Ishikawa (cell line): ENCODE data around the gene HAVCR1.

Experiments
- CEBPB ChIP-seq: IDR thresholded peaks from 2 replicates; pipeline ENCODE4 v1.6.1; 2012
- CREB1 ChIP-seq: IDR thresholded peaks from 2 replicates; pipeline ENCODE4 v1.6.1; 2012; ENCODE audit warnings: low read depth
- EGR1 ChIP-seq: IDR thresholded peaks from 2 replicates; pipeline ENCODE4 v1.6.1; 2012
- EP300 ChIP-seq: IDR thresholded peaks from 2 replicates; pipeline ENCODE4 v1.6.1; 2012; ENCODE audit warnings: borderline replicate concordance
- FOXM1 ChIP-seq: IDR thresholded peaks from 2 replicates; pipeline ENCODE4 v1.6.1; 2012; ENCODE audit warnings: low read depth, borderline replicate concordance
- MAX ChIP-seq: IDR thresholded peaks from 2 replicates; pipeline ENCODE4 v1.6.1; 2012
- NFIC ChIP-seq: IDR thresholded peaks from 2 replicates; pipeline ENCODE4 v1.6.1; 2012
- RAD21 ChIP-seq: IDR thresholded peaks from 2 replicates; pipeline ENCODE4 v1.6.1; 2012; ENCODE audit warnings: low read depth
- REST ChIP-seq: IDR thresholded peaks from 2 replicates; pipeline ENCODE4 v1.6.1; 2012; ENCODE audit warnings: low read depth, mild to moderate bottlenecking
- TAF1 ChIP-seq: IDR thresholded peaks from 2 replicates; pipeline ENCODE4 v1.6.1; 2012; ENCODE audit warnings: low read depth, mild to moderate bottlenecking
- TCF12 ChIP-seq: IDR thresholded peaks from 2 replicates; pipeline ENCODE4 v1.6.1; 2012; ENCODE audit warnings: low read depth
- TEAD4 ChIP-seq: IDR thresholded peaks from 2 replicates; pipeline ENCODE4 v1.6.1; 2012
- USF1 ChIP-seq: IDR thresholded peaks from 2 replicates; pipeline ENCODE4 v1.6.1; 2012
- YY1 ChIP-seq: IDR thresholded peaks from 2 replicates; pipeline ENCODE4 v1.6.1; 2012; ENCODE audit warnings: low read depth
- ZBTB7A ChIP-seq: IDR thresholded peaks from 2 replicates; pipeline ENCODE4 v1.6.1; 2012; ENCODE audit warnings: low read depth

Gene HAVCR1

GRCh38 chr5:157067005-157067404, 8.1 kb upstream of the HAVCR1 start:
- TF ChIP-seq CEBPB: no peak
- no peak for TF ChIP-seq TAF1
- no peak for TF ChIP-seq EGR1
- no peak for TF ChIP-seq USF1
- TF ChIP-seq RAD21: no peak
- TF ChIP-seq TCF12: no peak
- no peak for TF ChIP-seq MAX
- no peak for TF ChIP-seq REST
- no peak for TF ChIP-seq YY1
- no peak for TF ChIP-seq FOXM1
- no peak for TF ChIP-seq TEAD4
- no peak for TF ChIP-seq EP300
- no peak for TF ChIP-seq NFIC
- no peak for TF ChIP-seq CREB1
- TF ChIP-seq ZBTB7A: no peak

GRCh38 chr5:157066080-157066479, 7.2 kb upstream of the HAVCR1 start:
- TF ChIP-seq NFIC (no peak), USF1 (no peak), FOXM1 (no peak), CREB1 (no peak), EP300 (no peak), CEBPB (no peak), TAF1 (no peak), YY1 (no peak), RAD21 (no peak), REST (no peak), ZBTB7A (no peak), TCF12 (no peak), EGR1 (no peak), MAX (no peak), TEAD4 (no peak)

GRCh38 chr5:157063776-157064430, 5.0 kb upstream of the HAVCR1 start:
- no peak for TF ChIP-seq TCF12
- TF ChIP-seq RAD21: no peak
- TF ChIP-seq EGR1: no peak
- TF ChIP-seq FOXM1: no peak
- TF ChIP-seq MAX: no peak
- TF ChIP-seq TAF1: no peak
- TF ChIP-seq CREB1: no peak
- no peak for TF ChIP-seq YY1
- no peak for TF ChIP-seq CEBPB
- no peak for TF ChIP-seq TEAD4
- no peak for TF ChIP-seq ZBTB7A
- no peak for TF ChIP-seq EP300
- TF ChIP-seq REST: no peak
- TF ChIP-seq NFIC: no peak
- no peak for TF ChIP-seq USF1
